SW480 (cell line): ENCODE data around the gene SNX5.

Experiments
- DNase-seq: peaks from one replicate; pipeline ENCODE4 v3.0.0-alpha.2; 2016; ENCODE audit warnings: low spot score

The SNX5 gene

GRCh38 chr20:17992847-17993513 lies 24.4 kb upstream of the SNX5 start:
- no peak for DNase-seq

DNA sequence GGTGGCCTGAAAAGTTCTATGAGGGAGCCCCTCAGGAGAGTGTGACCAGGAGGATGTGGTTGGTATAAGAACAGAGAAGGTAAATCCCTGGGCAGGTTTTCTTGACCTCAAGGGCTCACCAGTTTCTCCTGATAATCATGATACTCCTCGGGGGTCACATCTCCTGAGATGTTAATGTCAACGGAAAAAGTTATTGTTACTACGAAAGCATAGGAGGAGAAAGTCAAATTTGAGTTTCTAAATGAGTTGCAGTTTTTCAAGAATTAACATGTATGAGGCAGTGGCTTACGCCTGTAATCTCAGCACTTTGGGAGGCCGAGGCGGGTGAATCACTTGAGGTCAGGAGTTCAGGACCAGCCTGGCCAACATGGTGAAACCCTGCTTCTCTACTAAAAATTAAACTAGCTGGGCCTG lies 23.6 kb upstream of the SNX5 start:
- DNase-seq: no peak

GRCh38 chr20:17990278-17990972 lies 21.8 kb upstream of the SNX5 start:
- no peak for DNase-seq

- no peak for DNase-seq
Observed at GRCh38 chr20:17987988-17988387, 19.4 kb upstream of the SNX5 start.

DNA sequence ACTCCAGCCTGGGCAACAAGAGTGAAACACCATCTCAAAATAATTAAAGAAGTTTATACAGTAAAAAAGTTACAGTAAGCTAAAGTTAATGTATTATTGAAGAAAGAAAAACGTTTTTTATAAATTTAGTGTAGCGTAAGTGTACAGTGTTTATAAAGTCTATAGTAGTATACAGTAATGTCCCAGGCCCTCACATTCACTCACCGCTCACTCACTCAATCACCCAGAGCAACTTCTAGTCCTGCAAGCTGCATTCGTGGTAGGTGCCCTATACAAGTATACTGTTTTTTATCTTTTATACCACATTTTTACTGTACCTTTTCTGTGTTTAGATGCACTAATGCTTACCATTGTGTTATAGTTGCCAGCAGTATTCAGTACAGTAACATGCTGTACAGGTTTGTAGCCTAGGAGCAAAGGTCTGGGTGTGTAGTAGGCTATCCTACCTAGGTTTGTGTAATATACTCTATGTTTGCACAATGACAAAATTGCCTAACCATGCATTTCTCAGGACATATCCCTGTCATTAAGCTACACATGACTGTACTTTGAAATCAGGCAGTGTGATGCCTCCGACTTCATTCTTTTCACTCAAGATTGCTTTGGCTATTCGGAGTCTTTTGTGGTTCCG lies 16.9 kb upstream of the SNX5 start:
- no peak for DNase-seq

DNA sequence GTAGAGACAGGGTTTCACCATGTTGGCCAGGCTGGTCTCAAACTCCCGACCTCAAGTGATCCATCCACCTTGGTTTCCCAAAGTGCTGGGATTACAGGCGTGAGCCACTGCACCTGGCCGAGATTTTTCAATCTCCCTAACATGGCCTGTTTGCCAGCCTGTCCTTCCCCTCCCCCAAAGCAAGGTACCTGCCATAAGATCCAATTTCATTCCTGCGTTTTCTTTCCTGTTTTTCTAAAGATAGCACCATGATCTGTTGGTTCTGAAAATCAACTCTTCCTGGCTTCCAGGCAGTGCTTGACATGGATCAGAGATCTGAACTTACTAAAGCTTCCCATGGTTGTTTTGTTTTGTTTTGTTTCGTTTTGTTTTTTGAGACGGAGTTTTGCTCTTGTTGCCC lies 7.7 kb upstream of the SNX5 start:
- no peak for DNase-seq

GRCh38 chr20:17972121-17972520 lies 3.5 kb upstream of the SNX5 start:
- DNase-seq: no peak

GRCh38 chr20:17971300-17972013 lies 2.9 kb upstream of the SNX5 start:
- DNase-seq: peak; percentile 18

GRCh38 chr20:17969884-17970409 lies 1.4 kb upstream of the SNX5 start:
- DNase-seq: peak; percentile 50

DNA sequence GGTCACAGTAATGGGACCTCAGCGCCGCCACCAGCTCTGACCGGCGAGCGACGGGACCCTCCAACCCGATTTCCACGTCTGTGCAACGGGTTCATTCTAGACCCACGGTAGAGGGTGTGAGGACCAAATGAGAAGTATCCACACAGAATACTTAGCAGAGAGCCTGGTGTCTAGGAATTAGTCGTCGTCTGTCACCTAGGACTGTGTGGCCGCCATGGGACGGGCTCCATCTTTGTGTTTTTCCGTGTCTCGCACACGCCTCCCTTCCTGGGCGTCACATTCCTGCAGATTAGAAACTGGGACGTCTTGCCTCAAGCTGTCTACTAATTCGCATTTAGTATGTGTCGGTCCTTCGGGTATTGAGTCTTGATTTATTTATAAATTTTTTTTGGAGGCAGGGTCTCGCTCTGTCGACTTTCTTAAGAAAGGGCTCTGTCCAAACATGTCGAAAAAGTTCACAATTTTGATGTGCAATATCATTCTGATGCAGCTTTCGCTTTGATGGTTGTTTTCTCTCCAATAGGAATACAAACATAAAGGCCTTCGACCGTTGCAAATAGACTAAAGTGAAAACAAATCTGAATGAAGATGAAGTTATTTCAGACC lies 787 bp upstream of the SNX5 start:
- peak; percentile 40 for DNase-seq

- DNase-seq: peak; percentile 53
Observed at GRCh38 chr20:17967521-17968365, 851 bp downstream of the SNX5 start.

GRCh38 chr20:17966432-17967310 lies 1.9 kb downstream of the SNX5 start:
- DNase-seq: peak; percentile 51

- no peak for DNase-seq
Observed at GRCh38 chr20:17965042-17965697, 3.4 kb downstream of the SNX5 start.

- DNase-seq: no peak
Observed at GRCh38 chr20:17964632-17965031, 4.0 kb downstream of the SNX5 start.

GRCh38 chr20:17964073-17964472 lies 4.5 kb downstream of the SNX5 start:
- DNase-seq: no peak

DNA sequence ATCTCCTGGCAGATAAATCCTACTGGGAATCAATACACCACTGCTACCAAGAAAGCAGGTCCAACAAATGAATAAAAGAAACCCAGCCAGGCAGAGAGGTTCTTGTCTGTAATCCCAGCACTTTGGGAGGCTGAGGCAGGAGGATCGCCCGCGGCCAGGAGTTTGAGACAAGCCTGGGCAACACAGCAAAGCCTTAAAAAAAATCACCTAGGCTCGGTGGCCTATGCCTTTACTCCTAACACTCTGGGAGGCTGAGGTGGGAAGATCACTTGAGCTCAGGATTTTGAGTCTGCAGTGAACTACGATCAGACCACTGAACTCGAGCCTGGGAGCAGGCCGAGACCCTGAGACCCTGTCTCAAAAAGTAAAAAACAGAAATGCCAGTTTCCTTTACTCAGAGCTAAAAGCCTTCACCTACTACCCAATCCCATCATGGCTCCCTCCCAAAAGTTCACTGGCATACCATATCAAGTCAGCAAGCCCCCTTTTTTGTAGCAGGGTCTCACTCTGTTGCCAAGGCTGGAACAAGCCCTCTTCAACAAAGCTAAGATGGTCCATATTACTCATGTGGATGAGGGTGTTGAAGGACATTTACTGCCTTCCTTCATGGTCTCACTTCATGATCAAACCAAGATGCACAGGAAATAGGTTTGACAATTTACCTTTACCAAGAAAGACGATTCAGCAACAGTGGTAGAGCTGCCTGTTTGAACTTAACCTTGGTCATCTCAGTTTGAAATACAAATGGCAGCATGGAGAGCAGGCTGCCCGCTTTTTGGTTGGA lies 5.3 kb downstream of the SNX5 start:
- no peak for DNase-seq

DNA sequence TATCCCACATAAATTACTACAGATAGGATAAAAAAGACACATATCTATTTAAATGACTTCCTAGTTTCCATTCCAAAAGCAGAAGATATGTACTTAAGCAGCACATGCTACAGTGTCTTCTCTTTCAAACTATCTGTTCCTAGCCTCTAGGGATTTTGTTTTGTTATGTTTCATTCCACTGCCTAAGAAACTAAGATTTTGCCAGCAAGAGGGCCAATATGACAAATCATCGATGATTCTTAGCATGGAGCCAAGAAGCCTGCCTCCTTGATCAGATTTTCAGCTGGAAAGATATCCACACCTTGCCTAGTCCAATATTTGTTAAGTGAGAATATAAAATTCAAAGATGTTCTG lies 7.0 kb downstream of the SNX5 start:
- DNase-seq: no peak

DNA sequence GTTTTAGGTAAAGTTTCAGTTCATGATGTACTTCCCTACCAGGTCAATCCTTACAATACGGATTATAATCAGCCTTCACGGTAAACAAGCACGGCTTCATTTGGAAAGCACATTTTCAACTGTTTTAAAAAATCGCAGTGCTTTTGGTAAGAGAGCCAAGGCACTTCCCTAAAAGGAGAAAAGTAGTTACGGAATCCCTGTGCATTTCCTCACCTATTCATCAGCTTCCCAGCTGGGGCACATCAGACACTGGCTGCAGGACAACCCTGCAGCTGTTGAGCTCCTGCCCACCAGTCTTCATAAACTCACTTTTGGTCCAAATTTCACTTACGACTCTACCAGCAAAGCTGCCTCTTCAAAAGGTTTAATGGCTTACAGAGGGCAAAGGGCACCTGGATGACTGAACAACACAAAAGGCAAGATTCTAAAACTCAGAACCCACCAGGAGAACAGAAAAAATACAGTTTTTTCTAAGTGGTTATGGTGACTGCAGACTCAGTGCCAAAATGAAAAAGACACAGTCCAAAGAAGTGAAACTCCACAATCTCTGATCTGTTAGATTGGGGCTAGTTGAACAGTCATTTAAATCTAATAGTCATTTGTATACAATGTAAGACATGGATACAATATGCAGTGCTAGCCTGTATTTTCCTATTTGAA lies 7.5 kb downstream of the SNX5 start:
- no peak for DNase-seq
